Activated naive CD8-positive, alpha-beta T cell (primary cell): ENCODE data around the gene NFKBIB.
A peak's percentile ranks its signal among the peaks of the same experiment; 100 is the strongest.

Source experiments
- H3K27ac Mint-ChIP-seq: one replicate; pipeline ENCODE4 v1.8.0; 2021; ENCODE audit warnings: mixed read lengths
- H3K27me3 Mint-ChIP-seq: one replicate; pipeline ENCODE4 v1.8.0; 2021; ENCODE audit warnings: mixed read lengths
- H3K36me3 Mint-ChIP-seq: one replicate; pipeline ENCODE4 v1.8.0; 2021; ENCODE audit warnings: mixed read lengths
- H3K4me1 Mint-ChIP-seq: one replicate; pipeline ENCODE4 v1.8.0; 2021; ENCODE audit warnings: low read depth, mixed read lengths
- H3K4me3 Mint-ChIP-seq: one replicate; pipeline ENCODE4 v1.8.0; 2021; ENCODE audit warnings: mild to moderate bottlenecking, mixed read lengths
- H3K9me3 Mint-ChIP-seq: one replicate; pipeline ENCODE4 v1.8.0; 2021; ENCODE audit warnings: low read depth, mixed read lengths

NFKBIB gene

GRCh38 chr19:38946229-38947010 lies 46.7 kb downstream of the NFKBIB start:
- no peaks in the 10 kb centered on the region for H3K9me3 Mint-ChIP-seq
- H3K27ac Mint-ChIP-seq = no peak overlapping the region
- no peaks in the 10 kb centered on the region for H3K36me3 Mint-ChIP-seq
- H3K4me1 Mint-ChIP-seq = peaks cover 18% of the 10 kb centered on the region
- no peak overlapping the region for H3K4me3 Mint-ChIP-seq
- H3K27me3 Mint-ChIP-seq = peaks cover 4% of the 10 kb centered on the region

- Mint-ChIP-seq H3K9me3 (no peaks in the 10 kb centered on the region), H3K27ac (no peak overlapping the region), H3K4me1 (peaks cover 13% of the 10 kb centered on the region), H3K4me3 (peak overlapping the region; percentile 64), H3K36me3 (peaks cover 2% of the 10 kb centered on the region), H3K27me3 (peaks cover 13% of the 10 kb centered on the region)
These were observed 50.0 kb downstream of the NFKBIB start for GRCh38 chr19:38949580-38950367.

DNA sequence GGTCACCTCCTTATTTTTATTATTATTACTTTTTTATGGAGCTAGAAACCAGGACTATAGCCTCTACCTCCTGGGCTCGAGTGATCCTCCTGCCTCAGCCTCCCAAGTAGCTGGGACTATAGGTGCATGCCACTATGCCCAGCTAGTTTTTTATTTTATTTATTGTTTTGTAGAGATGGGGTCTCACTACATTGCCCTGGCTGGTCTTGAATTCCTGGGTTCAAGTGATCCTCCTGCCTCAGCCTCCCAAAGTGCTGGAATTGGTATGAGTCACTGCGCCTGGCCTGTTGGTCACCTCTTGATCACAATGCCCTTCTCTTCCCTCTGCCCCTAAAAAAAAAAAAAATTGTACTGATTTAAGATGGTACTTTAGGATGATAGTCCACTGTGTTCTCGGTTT lies 51.4 kb downstream of the NFKBIB start:
- no peaks in the 10 kb centered on the region for H3K9me3 Mint-ChIP-seq
- no peak overlapping the region for H3K27ac Mint-ChIP-seq
- no peak overlapping the region for H3K4me3 Mint-ChIP-seq
- peaks cover 2% of the 10 kb centered on the region for H3K36me3 Mint-ChIP-seq
- H3K27me3 Mint-ChIP-seq = peaks cover 13% of the 10 kb centered on the region
- peaks cover 13% of the 10 kb centered on the region for H3K4me1 Mint-ChIP-seq

DNA sequence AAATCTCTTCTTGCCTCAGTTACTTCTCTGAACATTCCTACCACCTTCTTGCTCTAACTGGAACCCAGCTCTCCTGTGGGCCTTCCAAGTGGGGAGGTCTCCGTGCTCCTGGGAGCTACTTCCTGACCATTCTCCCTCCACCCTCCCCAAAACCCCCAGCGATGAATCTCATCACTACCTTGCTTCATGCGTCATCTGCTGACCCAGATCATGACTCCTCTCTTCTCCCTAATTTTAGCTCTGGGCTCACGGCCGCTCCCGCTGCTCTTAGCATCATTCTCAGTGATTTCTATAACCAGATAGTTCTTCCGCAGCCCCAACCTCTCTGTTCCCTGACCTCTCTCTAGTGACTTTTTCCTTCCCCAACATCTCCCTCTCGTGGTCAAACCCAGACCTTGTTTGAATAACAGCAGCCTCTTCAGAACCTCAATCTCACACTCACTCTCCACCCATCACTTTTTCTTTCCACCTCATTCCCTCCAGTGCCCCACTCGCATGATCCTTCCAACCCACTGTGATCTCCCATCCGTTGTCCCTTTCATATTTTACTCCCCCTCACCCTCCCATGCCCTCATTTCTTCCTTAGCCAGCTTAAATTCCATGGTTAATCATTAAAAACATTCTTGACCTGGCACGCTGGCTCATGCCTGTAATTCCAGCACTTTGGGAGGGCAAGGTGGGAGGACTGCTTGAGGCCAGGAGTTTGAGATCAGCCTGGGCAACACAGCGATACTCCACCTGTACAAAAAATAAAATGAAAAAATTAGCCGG lies 52.8 kb downstream of the NFKBIB start:
- H3K27me3 Mint-ChIP-seq = peaks cover 13% of the 10 kb centered on the region
- peaks cover 2% of the 10 kb centered on the region for H3K36me3 Mint-ChIP-seq
- peaks cover 13% of the 10 kb centered on the region for H3K4me1 Mint-ChIP-seq
- no peak overlapping the region for H3K27ac Mint-ChIP-seq
- no peaks in the 10 kb centered on the region for H3K9me3 Mint-ChIP-seq
- peak overlapping the region; percentile 17 for H3K4me3 Mint-ChIP-seq

GRCh38 chr19:38953677-38954076 lies 53.9 kb downstream of the NFKBIB start:
- no peaks in the 10 kb centered on the region for H3K9me3 Mint-ChIP-seq
- H3K4me1 Mint-ChIP-seq = peaks cover 13% of the 10 kb centered on the region
- H3K36me3 Mint-ChIP-seq = peaks cover 2% of the 10 kb centered on the region
- peaks cover 12% of the 10 kb centered on the region for H3K27me3 Mint-ChIP-seq
- no peak overlapping the region for H3K27ac Mint-ChIP-seq
- no peak overlapping the region for H3K4me3 Mint-ChIP-seq

DNA sequence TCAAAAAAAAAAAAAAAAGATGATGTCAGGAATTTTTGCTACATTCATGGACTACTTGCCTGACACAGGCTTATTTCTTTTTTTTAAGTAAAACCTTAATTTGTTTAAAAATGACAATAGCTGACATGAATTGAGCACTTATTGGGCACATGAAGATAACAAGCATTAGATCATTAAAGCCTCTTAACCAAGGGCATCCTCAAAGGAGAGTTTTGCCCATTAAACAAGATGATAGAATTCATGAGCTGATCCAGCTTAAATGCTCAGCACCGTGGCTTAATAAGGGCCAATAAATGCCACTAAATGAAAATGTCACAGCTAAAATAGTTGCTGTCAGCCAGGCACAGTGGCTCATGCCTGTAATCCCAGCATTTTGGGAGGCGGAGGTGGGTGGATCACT lies 56.5 kb downstream of the NFKBIB start:
- no peak overlapping the region for H3K27ac Mint-ChIP-seq
- H3K4me3 Mint-ChIP-seq = no peak overlapping the region

DNA sequence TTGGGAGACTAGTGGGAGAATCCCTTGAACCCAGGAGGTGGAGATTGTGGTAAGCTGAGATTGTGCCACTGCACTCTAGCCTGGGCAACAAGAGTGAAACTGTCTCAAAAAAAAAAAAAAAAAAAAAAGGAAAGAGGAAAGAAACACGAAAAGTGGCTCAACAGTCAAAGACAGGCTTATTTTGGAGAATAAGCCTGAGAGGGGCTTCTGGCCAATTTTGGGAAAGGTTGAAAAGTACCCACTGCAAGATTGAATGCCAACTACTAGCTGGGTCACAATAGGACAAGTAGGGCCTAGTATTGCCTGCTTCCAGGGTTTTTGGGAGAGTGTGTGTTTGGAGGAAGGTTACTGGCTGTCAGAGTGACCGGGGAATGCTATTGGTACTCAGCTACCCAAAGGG lies 58.5 kb downstream of the NFKBIB start:
- no peak overlapping the region for H3K4me3 Mint-ChIP-seq
- H3K27ac Mint-ChIP-seq = no peak overlapping the region
- no peaks in the 10 kb centered on the region for H3K36me3 Mint-ChIP-seq
- no peaks in the 10 kb centered on the region for H3K9me3 Mint-ChIP-seq
- H3K4me1 Mint-ChIP-seq = peaks cover 6% of the 10 kb centered on the region
- H3K27me3 Mint-ChIP-seq = peaks cover 5% of the 10 kb centered on the region

More for the DNA sequence above, 56.5 kb downstream of the NFKBIB start:
- H3K27me3 Mint-ChIP-seq = peaks cover 10% of the 10 kb centered on the region
- no peaks in the 10 kb centered on the region for H3K9me3 Mint-ChIP-seq
- peaks cover 2% of the 10 kb centered on the region for H3K36me3 Mint-ChIP-seq
- H3K4me1 Mint-ChIP-seq = peaks cover 5% of the 10 kb centered on the region
